ENCODE measurements around the gene BMS1. TPM values are rescaled to one million over a fixed set of nuclear protein-coding genes. Genes with fewer than 3 reads are reported as not detected.
"Not testable (repeated sequence)": the region's sequence is repeated elsewhere in the genome, so short reads cannot be mapped to it uniquely, and the experiment has no call there.

The BMS1 gene
- polyA plus RNA-seq, 4 donors = 21.5 to 24.7 (median 24.4) TPM

- no peak for DNase-seq (ENCODE audit: low read depth in 4 of 4, low spot score in 3 of 4)
Observed at GRCh38 chr10:42790835-42791234, 8.2 kb downstream of the BMS1 start.

GRCh38 chr10:42795701-42796100 is 13.1 kb downstream of the BMS1 start:
- no peak for DNase-seq (ENCODE audit: low read depth in 4 of 4, low spot score in 3 of 4)

- no peak for DNase-seq (ENCODE audit: low read depth in 4 of 4, low spot score in 3 of 4)
Observed at GRCh38 chr10:42801135-42801534, 18.5 kb downstream of the BMS1 start.

- no peak for DNase-seq (ENCODE audit: low read depth in 4 of 4, low spot score in 3 of 4)
Observed at GRCh38 chr10:42802876-42803275, 20.3 kb downstream of the BMS1 start.

GRCh38 chr10:42809676-42810075 is 27.1 kb downstream of the BMS1 start:
- no peak for DNase-seq (ENCODE audit: low read depth in 4 of 4, low spot score in 3 of 4)

GRCh38 chr10:42812028-42812427 is 29.4 kb downstream of the BMS1 start:
- no peak for DNase-seq (ENCODE audit: low read depth in 4 of 4, low spot score in 3 of 4)

- DNase-seq (ENCODE audit: low read depth in 4 of 4, low spot score in 3 of 4) = not testable (repeated sequence)
Observed at GRCh38 chr10:42813989-42814687, 31.5 kb downstream of the BMS1 start.

- DNase-seq (ENCODE audit: low read depth in 4 of 4, low spot score in 3 of 4) = not testable (repeated sequence)
Observed at GRCh38 chr10:42816334-42816733, 33.7 kb downstream of the BMS1 start.

GRCh38 chr10:42816912-42817311 is 34.3 kb downstream of the BMS1 start:
- DNase-seq (ENCODE audit: low read depth in 4 of 4, low spot score in 3 of 4) = no peak

GRCh38 chr10:42817417-42817816 is 34.8 kb downstream of the BMS1 start:
- DNase-seq (ENCODE audit: low read depth in 4 of 4, low spot score in 3 of 4) = not testable (repeated sequence)

- not testable (repeated sequence) for DNase-seq (ENCODE audit: low read depth in 4 of 4, low spot score in 3 of 4)
Observed at GRCh38 chr10:42826759-42827158, 44.2 kb downstream of the BMS1 start.

GRCh38 chr10:42827201-42827600 is 44.6 kb downstream of the BMS1 start:
- DNase-seq (ENCODE audit: low read depth in 4 of 4, low spot score in 3 of 4) = no peak

GRCh38 chr10:42828391-42828790 is 45.8 kb downstream of the BMS1 start:
- DNase-seq (ENCODE audit: low read depth in 4 of 4, low spot score in 3 of 4) = not testable (repeated sequence)

GRCh38 chr10:42830237-42830636 is 47.6 kb downstream of the BMS1 start:
- no peak for DNase-seq (ENCODE audit: low read depth in 4 of 4, low spot score in 3 of 4)

GRCh38 chr10:42836096-42836495 is 53.5 kb downstream of the BMS1 start:
- DNase-seq (ENCODE audit: low read depth in 4 of 4, low spot score in 3 of 4) = no peak

- DNase-seq (ENCODE audit: low read depth in 4 of 4, low spot score in 3 of 4) = peak in 2 of 4 donors; percentile 4 to 7
Observed at GRCh38 chr10:42836771-42837468, 54.3 kb downstream of the BMS1 start.

GRCh38 chr10:42844810-42845209 is 62.2 kb downstream of the BMS1 start:
- DNase-seq (ENCODE audit: low read depth in 4 of 4, low spot score in 3 of 4) = not testable (repeated sequence)

- not testable (repeated sequence) for DNase-seq (ENCODE audit: low read depth in 4 of 4, low spot score in 3 of 4)
Observed at GRCh38 chr10:42847261-42847660, 64.7 kb downstream of the BMS1 start.

- no peak for DNase-seq (ENCODE audit: low read depth in 4 of 4, low spot score in 3 of 4)
Observed at GRCh38 chr10:42850931-42851330, 68.3 kb downstream of the BMS1 start.

- DNase-seq (ENCODE audit: low read depth in 4 of 4, low spot score in 3 of 4) = no peak
Observed at GRCh38 chr10:42859256-42859655, 76.7 kb downstream of the BMS1 start.

GRCh38 chr10:42860016-42860415 is 77.4 kb downstream of the BMS1 start:
- DNase-seq (ENCODE audit: low read depth in 4 of 4, low spot score in 3 of 4) = not testable (repeated sequence)

- not testable (repeated sequence) for DNase-seq (ENCODE audit: low read depth in 4 of 4, low spot score in 3 of 4)
Observed at GRCh38 chr10:42862801-42863200, 80.2 kb downstream of the BMS1 start.
